Ishikawa (cell line): ENCODE data around the gene TENT5A.

ENCODE experiments used
- CEBPB ChIP-seq: IDR thresholded peaks from 2 replicates; pipeline ENCODE4 v1.6.1; 2012
- CREB1 ChIP-seq: IDR thresholded peaks from 2 replicates; pipeline ENCODE4 v1.6.1; 2012; ENCODE audit warnings: low read depth
- EGR1 ChIP-seq: IDR thresholded peaks from 2 replicates; pipeline ENCODE4 v1.6.1; 2012
- EP300 ChIP-seq: IDR thresholded peaks from 2 replicates; pipeline ENCODE4 v1.6.1; 2012; ENCODE audit warnings: borderline replicate concordance
- FOXM1 ChIP-seq: IDR thresholded peaks from 2 replicates; pipeline ENCODE4 v1.6.1; 2012; ENCODE audit warnings: low read depth, borderline replicate concordance
- MAX ChIP-seq: IDR thresholded peaks from 2 replicates; pipeline ENCODE4 v1.6.1; 2012
- NFIC ChIP-seq: IDR thresholded peaks from 2 replicates; pipeline ENCODE4 v1.6.1; 2012
- RAD21 ChIP-seq: IDR thresholded peaks from 2 replicates; pipeline ENCODE4 v1.6.1; 2012; ENCODE audit warnings: low read depth
- REST ChIP-seq: IDR thresholded peaks from 2 replicates; pipeline ENCODE4 v1.6.1; 2012; ENCODE audit warnings: low read depth, mild to moderate bottlenecking
- TAF1 ChIP-seq: IDR thresholded peaks from 2 replicates; pipeline ENCODE4 v1.6.1; 2012; ENCODE audit warnings: low read depth, mild to moderate bottlenecking
- TCF12 ChIP-seq: IDR thresholded peaks from 2 replicates; pipeline ENCODE4 v1.6.1; 2012; ENCODE audit warnings: low read depth
- TEAD4 ChIP-seq: IDR thresholded peaks from 2 replicates; pipeline ENCODE4 v1.6.1; 2012
- USF1 ChIP-seq: IDR thresholded peaks from 2 replicates; pipeline ENCODE4 v1.6.1; 2012
- YY1 ChIP-seq: IDR thresholded peaks from 2 replicates; pipeline ENCODE4 v1.6.1; 2012; ENCODE audit warnings: low read depth
- ZBTB7A ChIP-seq: IDR thresholded peaks from 2 replicates; pipeline ENCODE4 v1.6.1; 2012; ENCODE audit warnings: low read depth

TENT5A gene

GRCh38 chr6:81752084-81752920 lies at the start of gene TENT5A:
Gene TENT5A, minus strand, starts transcription at chr6:81752681. Its CDS starts 540 bp downstream, at chr6:81752141.
- TF ChIP-seq ZBTB7A (no peak), CEBPB (no peak), USF1 (no peak), EP300 (no peak), FOXM1 (no peak), REST (no peak), TAF1 (peak; percentile 23; the same call in 1 of the 2 replicates), CREB1 (no peak), YY1 (no peak), EGR1 (no peak), TCF12 (no peak), RAD21 (no peak), MAX (peak; percentile 23; the same call in 1 of the 2 replicates), TEAD4 (no peak)

- TF ChIP-seq EGR1 (no peak), TEAD4 (no peak), MAX (no peak), NFIC (no peak), FOXM1 (no peak), CEBPB (no peak), CREB1 (no peak), REST (no peak), USF1 (no peak), RAD21 (no peak), TCF12 (no peak), TAF1 (no peak), EP300 (no peak)
These were observed 49.0 kb upstream of the TENT5A start for GRCh38 chr6:81801489-81801888.

GRCh38 chr6:81800666-81801065 lies 48.2 kb upstream of the TENT5A start:
- TF ChIP-seq ZBTB7A (no peak), TCF12 (no peak), CREB1 (no peak), EGR1 (no peak), CEBPB (no peak), REST (no peak), RAD21 (no peak), NFIC (no peak), MAX (no peak), USF1 (no peak), EP300 (no peak), TAF1 (no peak), TEAD4 (no peak), FOXM1 (no peak), YY1 (no peak)

GRCh38 chr6:81799323-81799722 lies 46.8 kb upstream of the TENT5A start:
- TF ChIP-seq CEBPB (no peak), USF1 (no peak), REST (no peak), NFIC (no peak), TAF1 (no peak)
